ENCODE measurements around the gene ANKRD40. TPM values are rescaled to one million over a fixed set of nuclear protein-coding genes. Genes with fewer than 3 reads are reported as not detected.
A peak's percentile ranks its signal among the peaks of the same experiment; 100 is the strongest.

ANKRD40 gene
- total and polyA plus RNA-seq, 4 donors, result 6.2 to 15.1 (median 9.7) TPM

DNA sequence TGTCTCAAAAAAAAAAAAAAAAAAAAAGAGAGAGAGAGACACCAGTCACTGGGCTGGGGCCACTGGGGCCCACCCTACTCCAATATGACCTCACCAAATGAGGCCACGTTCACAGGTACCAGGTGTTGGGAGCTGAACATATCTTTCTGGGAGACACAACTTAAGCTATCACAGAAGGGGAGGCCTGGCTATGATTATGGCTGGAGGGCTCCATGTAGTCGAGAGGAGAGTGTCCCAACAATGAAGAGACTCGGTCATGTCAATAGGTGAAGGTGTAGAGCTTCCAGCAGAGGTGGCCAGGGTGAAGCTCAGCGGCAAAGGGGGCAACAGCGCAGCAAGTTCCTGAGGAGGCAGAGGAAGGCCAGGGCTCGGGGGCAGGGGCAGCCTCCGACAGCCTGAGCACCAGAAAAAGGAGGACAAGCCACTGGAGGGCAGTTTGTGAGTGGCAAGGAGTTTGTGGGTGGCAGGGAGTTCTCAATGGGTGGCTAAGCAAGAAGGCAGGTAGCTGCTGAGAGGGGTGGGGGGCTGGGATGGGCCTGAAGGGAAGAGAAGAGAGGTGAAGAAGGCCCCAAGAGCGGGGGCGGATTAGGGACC lies 45.0 kb downstream of the ANKRD40 start:
- Histone ChIP-seq H3K4me3 (ENCODE audit: low read depth in 1 of 3, low read length in 3 of 3) (no peak overlapping the region), H3K36me3 (ENCODE audit: control insufficient read depth in 4 of 4, insufficient read depth in 3 of 4, low read depth in 1 of 4, low read length in 3 of 4) (peaks cover 0 to 1% (median 0%) of the 10 kb centered on the region in 4 donors), H3K9ac (ENCODE audit: low read depth in 1 of 2, low read length in 2 of 2) (no peak overlapping the region), H3K27me3 (ENCODE audit: control insufficient read depth in 4 of 4, insufficient read depth in 4 of 4, low read length in 3 of 4) (no peaks in the 10 kb centered on the region), H3K27ac (ENCODE audit: low read depth in 1 of 2, low read length in 2 of 2) (peak overlapping the region; percentile 79 to 94), H3K4me1 (ENCODE audit: control insufficient read depth in 4 of 4, insufficient read depth in 4 of 4, low read length in 3 of 4) (peaks cover 28 to 66% (median 44%) of the 10 kb centered on the region in 4 donors), H3K9me3 (ENCODE audit: control insufficient read depth in 4 of 4, low read length in 3 of 4) (no peaks in the 10 kb centered on the region)
- no peak for DNase-seq (ENCODE audit: low spot score)
- 96% methylated on average over 9 of the region's 9 CpGs for WGBS
- TF ChIP-seq GABPA (IDR thresholded peaks at IDR 0.05 in 1 of 2, conservative IDR thresholded peaks at IDR 0.05 in 1 of 2) (no peak), RXRA (IDR thresholded peaks at IDR 0.05) (no peak), HNF4G (IDR thresholded peaks at IDR 0.05) (no peak), ATF3 (IDR thresholded peaks at IDR 0.05) (no peak), FOXA2 (IDR thresholded peaks at IDR 0.05) (no peak), JUND (IDR thresholded peaks at IDR 0.05) (no peak), REST (IDR thresholded peaks at IDR 0.05) (no peak), HNF4A (conservative IDR thresholded peaks at IDR 0.05) (no peak), NR2F2 (IDR thresholded peaks at IDR 0.05) (no peak), MAX (IDR thresholded peaks at IDR 0.05) (no peak), YY1 (IDR thresholded peaks at IDR 0.05) (no peak), CTCF (IDR thresholded peaks at IDR 0.05; ENCODE audit: low read depth, low read length, missing input control) (no peak), EGR1 (IDR thresholded peaks at IDR 0.05; ENCODE audit: low read depth in 2 of 2) (no peak), FOXA1 (IDR thresholded peaks at IDR 0.05) (no peak), SP1 (IDR thresholded peaks at IDR 0.05) (no peak), RAD21 (IDR thresholded peaks at IDR 0.05) (no peak)
- TF ChIP-seq, protein P1, sequence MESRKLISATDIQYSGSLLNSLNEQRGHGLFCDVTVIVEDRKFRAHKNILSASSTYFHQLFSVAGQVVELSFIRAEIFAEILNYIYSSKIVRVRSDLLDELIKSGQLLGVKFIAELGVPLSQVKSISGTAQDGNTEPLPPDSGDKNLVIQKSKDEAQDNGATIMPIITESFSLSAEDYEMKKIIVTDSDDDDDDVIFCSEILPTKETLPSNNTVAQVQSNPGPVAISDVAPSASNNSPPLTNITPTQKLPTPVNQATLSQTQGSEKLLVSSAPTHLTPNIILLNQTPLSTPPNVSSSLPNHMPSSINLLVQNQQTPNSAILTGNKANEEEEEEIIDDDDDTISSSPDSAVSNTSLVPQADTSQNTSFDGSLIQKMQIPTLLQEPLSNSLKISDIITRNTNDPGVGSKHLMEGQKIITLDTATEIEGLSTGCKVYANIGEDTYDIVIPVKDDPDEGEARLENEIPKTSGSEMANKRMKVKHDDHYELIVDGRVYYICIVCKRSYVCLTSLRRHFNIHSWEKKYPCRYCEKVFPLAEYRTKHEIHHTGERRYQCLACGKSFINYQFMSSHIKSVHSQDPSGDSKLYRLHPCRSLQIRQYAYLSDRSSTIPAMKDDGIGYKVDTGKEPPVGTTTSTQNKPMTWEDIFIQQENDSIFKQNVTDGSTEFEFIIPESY (IDR thresholded peaks at IDR 0.05), result no peak

Data from liver (tissue), 9 donors.